GM12891 (cell line): Measurements from ENCODE around the gene LEAP2.

Experiments
- POLR2A ChIP-seq: IDR thresholded peaks from 2 replicates; pipeline ENCODE4 v1.6.1; 2011; ENCODE audit warnings: low read depth, low read length, control low read depth
- POLR2AphosphoS5 ChIP-seq: IDR thresholded peaks from 2 replicates; pipeline ENCODE4 v1.6.1; 2011; ENCODE audit warnings: low read depth, low read length, control low read depth
- TAF1 ChIP-seq: IDR thresholded peaks from 2 replicates; pipeline ENCODE4 v1.6.1; 2011; ENCODE audit warnings: low read depth, low read length, control low read depth

DNA sequence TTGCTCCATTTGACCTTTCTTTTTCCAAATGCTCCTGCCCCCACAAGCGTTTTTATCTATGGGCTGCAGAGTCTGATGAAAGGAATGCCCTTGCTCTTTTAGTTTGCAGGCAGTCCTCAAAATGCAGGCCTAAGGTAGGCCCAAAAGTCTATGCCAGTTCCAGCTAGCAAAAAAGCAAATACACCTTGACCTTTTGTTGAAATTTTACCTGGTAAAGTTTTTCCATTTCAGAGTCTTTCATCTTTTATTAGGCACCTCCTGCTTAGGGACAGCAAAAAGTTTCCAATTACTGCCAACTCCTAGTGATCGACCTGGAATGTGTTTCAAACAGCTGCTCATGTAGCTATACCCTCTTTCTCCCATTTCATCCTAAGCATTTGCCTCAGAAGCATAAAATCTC lies 2.7 kb upstream of the LEAP2 start:
- TF ChIP-seq POLR2AphosphoS5: no peak; the same call in 1 of the 2 replicates
- TF ChIP-seq TAF1: no peak
- no peak for TF ChIP-seq POLR2A
